GM21528 (cell line): ENCODE measurements around the gene CYB5D1.

ENCODE experiments used
- ATAC-seq: cut with Tn5 transposase; IDR thresholded peaks from one replicate; pipeline ENCODE4 v1.9.1; 2021; ENCODE audit warnings: mild to moderate bottlenecking, moderate library complexity; ENCODE audit not compliant: unreplicated experiment, low FRiP score

Gene CYB5D1

GRCh38 chr17:7843536-7844291 is 14.1 kb upstream of the CYB5D1 start:
- peak; percentile 29 for ATAC-seq

GRCh38 chr17:7844292-7845154 is 13.3 kb upstream of the CYB5D1 start:
- ATAC-seq: peak; percentile 43

- ATAC-seq: no peak
Measured at GRCh38 chr17:7845359-7846062, 12.3 kb upstream of the CYB5D1 start.

GRCh38 chr17:7846063-7846735 is 11.6 kb upstream of the CYB5D1 start:
- no peak for ATAC-seq

GRCh38 chr17:7846765-7847661 is 10.8 kb upstream of the CYB5D1 start:
- ATAC-seq: no peak

GRCh38 chr17:7848131-7848579 is 9.6 kb upstream of the CYB5D1 start:
- no peak for ATAC-seq

GRCh38 chr17:7848739-7849129 is 9.1 kb upstream of the CYB5D1 start:
- ATAC-seq: no peak

- ATAC-seq: no peak
Measured at GRCh38 chr17:7849130-7849750, 8.6 kb upstream of the CYB5D1 start.

GRCh38 chr17:7849751-7850504 is 7.9 kb upstream of the CYB5D1 start:
- ATAC-seq: no peak

- peak; percentile 4 for ATAC-seq
Measured at GRCh38 chr17:7850701-7851437, 6.9 kb upstream of the CYB5D1 start.

GRCh38 chr17:7851438-7852261 is 6.2 kb upstream of the CYB5D1 start:
- ATAC-seq: peak; percentile 56

- no peak for ATAC-seq
Measured at GRCh38 chr17:7852262-7852670, 5.5 kb upstream of the CYB5D1 start.

GRCh38 chr17:7852919-7853690 is 4.7 kb upstream of the CYB5D1 start:
- no peak for ATAC-seq

GRCh38 chr17:7853691-7854038 is 4.1 kb upstream of the CYB5D1 start:
- no peak for ATAC-seq

- no peak for ATAC-seq
Measured at GRCh38 chr17:7854078-7854777, 3.6 kb upstream of the CYB5D1 start.
